Suprapubic skin (tissue), 4 donors: ENCODE measurements around the gene RAPGEF6.

Experiments
- EP300 ChIP-seq: sonication (generic); formaldehyde crosslinking; IDR thresholded peaks from one replicate; pipeline ENCODE4 v1.6.1; 2017; ENCODE audit warnings: antibody characterized with exemption
- POLR2A ChIP-seq, 2 donors: fragments of 450-650 bp; IDR thresholded peaks; one replicate each; pipeline ENCODE4 v1.6.1; 2017; ENCODE audit warnings: antibody characterized with exemption in 2 of 2, mild to moderate bottlenecking in 2 of 2, moderate library complexity in 2 of 2
- POLR2AphosphoS5 ChIP-seq, 3 donors: sonication (generic); formaldehyde crosslinking; IDR thresholded peaks; one replicate each; pipeline ENCODE4 v1.6.1; 2017; ENCODE audit warnings: antibody characterized with exemption in 3 of 3
- TF ChIP-seq, protein P1 (sequence below), 2 donors: fragments of 200-600 bp in 1 of 2; fragments of 450-650 bp in 1 of 2; sonication (generic) in 1 of 2; IDR thresholded peaks; one replicate each; pipeline ENCODE4 v1.5.1; 2016 to 2019; ENCODE audit warnings: antibody characterized with exemption in 2 of 2, mild to moderate bottlenecking in 1 of 2, moderate library complexity in 1 of 2

DNA sequence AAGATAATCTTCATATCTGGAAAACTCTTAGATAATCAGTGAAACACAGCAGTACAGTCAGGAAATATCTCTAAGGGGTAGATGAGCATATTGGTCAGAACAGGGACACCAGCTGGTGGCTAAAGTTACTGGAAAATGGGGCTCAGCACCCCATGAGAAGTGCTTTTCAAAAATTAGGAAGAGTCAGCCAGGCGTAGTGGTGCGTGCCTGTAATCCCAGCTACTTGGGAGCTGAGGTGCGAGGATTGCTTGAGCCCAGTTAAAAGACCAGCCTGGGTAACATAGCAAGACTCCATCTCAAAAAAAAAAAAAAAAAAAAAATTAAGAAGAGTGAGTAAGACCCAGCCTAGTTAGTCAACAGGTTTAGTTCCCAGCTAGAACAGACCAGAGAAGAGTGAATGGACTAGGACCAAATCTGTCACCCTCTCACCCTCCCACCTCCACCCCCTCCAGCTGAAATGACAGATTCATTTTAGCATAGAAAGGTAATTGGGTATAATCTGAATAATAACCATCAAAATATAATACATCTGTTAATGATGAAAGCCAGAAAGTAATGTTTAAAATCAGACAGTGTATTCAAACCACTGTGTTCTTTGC lies 250.3 kb downstream of the RAPGEF6 start:
- TF ChIP-seq POLR2A (IDR thresholded peaks at IDR 0.05) (no peak), EP300 (no peak), POLR2AphosphoS5 (IDR thresholded peaks at IDR 0.05) (no peak)
- TF ChIP-seq, protein P1, sequence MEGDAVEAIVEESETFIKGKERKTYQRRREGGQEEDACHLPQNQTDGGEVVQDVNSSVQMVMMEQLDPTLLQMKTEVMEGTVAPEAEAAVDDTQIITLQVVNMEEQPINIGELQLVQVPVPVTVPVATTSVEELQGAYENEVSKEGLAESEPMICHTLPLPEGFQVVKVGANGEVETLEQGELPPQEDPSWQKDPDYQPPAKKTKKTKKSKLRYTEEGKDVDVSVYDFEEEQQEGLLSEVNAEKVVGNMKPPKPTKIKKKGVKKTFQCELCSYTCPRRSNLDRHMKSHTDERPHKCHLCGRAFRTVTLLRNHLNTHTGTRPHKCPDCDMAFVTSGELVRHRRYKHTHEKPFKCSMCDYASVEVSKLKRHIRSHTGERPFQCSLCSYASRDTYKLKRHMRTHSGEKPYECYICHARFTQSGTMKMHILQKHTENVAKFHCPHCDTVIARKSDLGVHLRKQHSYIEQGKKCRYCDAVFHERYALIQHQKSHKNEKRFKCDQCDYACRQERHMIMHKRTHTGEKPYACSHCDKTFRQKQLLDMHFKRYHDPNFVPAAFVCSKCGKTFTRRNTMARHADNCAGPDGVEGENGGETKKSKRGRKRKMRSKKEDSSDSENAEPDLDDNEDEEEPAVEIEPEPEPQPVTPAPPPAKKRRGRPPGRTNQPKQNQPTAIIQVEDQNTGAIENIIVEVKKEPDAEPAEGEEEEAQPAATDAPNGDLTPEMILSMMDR (IDR thresholded peaks at IDR 0.05), result no peak
